GM19324 (cell line): ENCODE data around the gene RBFOX2.

Experiments used
- ATAC-seq: cut with Tn5 transposase; IDR thresholded peaks from one replicate; pipeline ENCODE4 v1.9.1; 2021; ENCODE audit warnings: mild to moderate bottlenecking, moderate library complexity; ENCODE audit not compliant: unreplicated experiment, low FRiP score

RBFOX2 gene

GRCh38 chr22:35952576-35952975 is 76.0 kb downstream of the RBFOX2 start:
- no peak for ATAC-seq

- ATAC-seq = no peak
These were observed 78.4 kb downstream of the RBFOX2 start for GRCh38 chr22:35950262-35950661.

- ATAC-seq = no peak
These were observed 79.4 kb downstream of the RBFOX2 start for GRCh38 chr22:35949243-35949642.

GRCh38 chr22:35947794-35948425 is 80.7 kb downstream of the RBFOX2 start:
- ATAC-seq = no peak

- ATAC-seq = no peak
These were observed 84.2 kb downstream of the RBFOX2 start for GRCh38 chr22:35944458-35944857.

GRCh38 chr22:35940166-35940565 is 88.5 kb downstream of the RBFOX2 start:
- ATAC-seq = no peak

- no peak for ATAC-seq
These were observed 90.4 kb downstream of the RBFOX2 start for GRCh38 chr22:35938226-35938625.

- ATAC-seq = no peak
These were observed 97.7 kb downstream of the RBFOX2 start for GRCh38 chr22:35930933-35931332.

- no peak for ATAC-seq
These were observed 100.3 kb downstream of the RBFOX2 start for GRCh38 chr22:35928285-35928798.

- no peak for ATAC-seq
These were observed 105.6 kb downstream of the RBFOX2 start for GRCh38 chr22:35923026-35923425.

- no peak for ATAC-seq
These were observed 106.8 kb downstream of the RBFOX2 start for GRCh38 chr22:35921777-35922176.

- ATAC-seq = no peak
These were observed 107.6 kb downstream of the RBFOX2 start for GRCh38 chr22:35921044-35921443.

GRCh38 chr22:35919002-35919542 is 109.6 kb downstream of the RBFOX2 start:
- no peak for ATAC-seq

GRCh38 chr22:35918456-35918855 is 110.2 kb downstream of the RBFOX2 start:
- ATAC-seq = no peak

- no peak for ATAC-seq
These were observed 111.0 kb downstream of the RBFOX2 start for GRCh38 chr22:35917651-35918050.

GRCh38 chr22:35915477-35916013 is 113.1 kb downstream of the RBFOX2 start:
- no peak for ATAC-seq

- ATAC-seq = no peak
These were observed 113.8 kb downstream of the RBFOX2 start for GRCh38 chr22:35914665-35915476.

- no peak for ATAC-seq
These were observed 114.3 kb downstream of the RBFOX2 start for GRCh38 chr22:35914357-35914664.

GRCh38 chr22:35913925-35914324 is 114.7 kb downstream of the RBFOX2 start:
- ATAC-seq = no peak

- ATAC-seq = no peak
These were observed 116.0 kb downstream of the RBFOX2 start for GRCh38 chr22:35912658-35913057.

- no peak for ATAC-seq
These were observed 116.7 kb downstream of the RBFOX2 start for GRCh38 chr22:35911877-35912276.
